ENCODE measurements around the gene INAFM1. TPM values are rescaled to one million over a fixed set of nuclear protein-coding genes. Genes with fewer than 3 reads are reported as not detected.

INAFM1 gene
- total and polyA plus RNA-seq, 9 of the 15 experiments (the other 6 are each of a cell fraction or from before 2014, with no cell fraction given): 0.71 to 30.9 (median 3.1) TPM

DNA sequence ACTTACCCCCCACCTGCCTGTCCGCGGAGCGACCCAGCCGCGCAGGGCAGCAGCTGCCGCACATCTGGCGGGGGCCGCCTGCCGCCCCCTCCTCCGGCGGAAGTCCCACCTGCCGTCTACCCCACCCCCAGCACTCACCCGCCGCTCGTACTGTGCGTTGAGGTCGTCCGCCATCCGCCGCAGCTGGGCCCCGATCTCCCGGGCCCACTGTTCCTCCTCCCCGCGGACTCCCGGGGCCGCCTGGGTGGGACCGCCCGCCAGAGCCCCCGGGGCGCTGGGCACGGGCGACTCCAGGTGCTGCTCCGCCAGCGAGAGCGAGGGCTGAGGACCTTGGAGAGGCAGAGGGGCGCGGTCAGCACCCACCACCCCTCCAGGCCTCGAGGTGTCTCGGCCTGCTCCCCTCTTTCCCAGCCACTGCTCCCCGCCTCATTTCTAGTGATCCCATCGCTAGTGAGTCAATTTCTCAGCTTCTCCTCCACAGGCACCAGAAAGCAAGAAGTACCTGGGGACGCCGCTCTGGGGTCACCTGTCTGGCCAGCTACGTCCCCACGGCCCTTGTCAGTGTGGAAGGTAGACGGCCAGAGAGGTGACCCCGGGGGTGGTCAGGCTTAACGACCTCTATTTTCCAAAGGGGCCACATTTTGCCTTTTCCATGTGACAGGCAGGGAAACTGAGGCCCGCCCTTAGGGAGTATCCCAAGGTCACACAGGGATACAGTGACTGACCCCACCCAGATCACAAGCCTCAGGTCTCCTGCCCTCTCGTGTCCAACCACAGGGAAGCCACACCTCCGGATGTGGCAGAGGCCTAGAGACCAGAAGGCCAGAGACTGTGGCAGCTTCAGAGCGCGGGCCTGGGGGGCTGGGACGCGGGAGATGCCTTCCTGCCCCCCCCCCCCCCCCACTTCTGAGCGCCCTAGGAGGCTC lies 48.0 kb upstream of the INAFM1 start (continued):
- TF ChIP-seq, protein P1, sequence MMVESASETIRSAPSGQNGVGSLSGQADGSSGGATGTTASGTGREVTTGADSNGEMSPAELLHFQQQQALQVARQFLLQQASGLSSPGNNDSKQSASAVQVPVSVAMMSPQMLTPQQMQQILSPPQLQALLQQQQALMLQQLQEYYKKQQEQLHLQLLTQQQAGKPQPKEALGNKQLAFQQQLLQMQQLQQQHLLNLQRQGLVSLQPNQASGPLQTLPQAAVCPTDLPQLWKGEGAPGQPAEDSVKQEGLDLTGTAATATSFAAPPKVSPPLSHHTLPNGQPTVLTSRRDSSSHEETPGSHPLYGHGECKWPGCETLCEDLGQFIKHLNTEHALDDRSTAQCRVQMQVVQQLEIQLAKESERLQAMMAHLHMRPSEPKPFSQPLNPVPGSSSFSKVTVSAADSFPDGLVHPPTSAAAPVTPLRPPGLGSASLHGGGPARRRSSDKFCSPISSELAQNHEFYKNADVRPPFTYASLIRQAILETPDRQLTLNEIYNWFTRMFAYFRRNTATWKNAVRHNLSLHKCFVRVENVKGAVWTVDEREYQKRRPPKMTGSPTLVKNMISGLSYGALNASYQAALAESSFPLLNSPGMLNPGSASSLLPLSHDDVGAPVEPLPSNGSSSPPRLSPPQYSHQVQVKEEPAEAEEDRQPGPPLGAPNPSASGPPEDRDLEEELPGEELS (CRISPR knock-in tag; IDR thresholded peaks at IDR 0.05; ENCODE audit: borderline replicate concordance): no peak; the same call in 1 of the 2 replicates
- TF ChIP-seq HDAC3 (IDR thresholded peaks at IDR 0.05; ENCODE audit: borderline replicate concordance, partially characterized antibody) (no peak), ZNF232 (CRISPR knock-in tag; IDR thresholded peaks at IDR 0.05) (no peak), NELFE (IDR thresholded peaks at IDR 0.05; ENCODE audit: insufficient read depth, insufficient read length) (no peak), MYBL2 (IDR thresholded peaks at IDR 0.05; ENCODE audit: low read depth) (no peak), MYBL2 (CRISPR knock-in tag; IDR thresholded peaks at IDR 0.05; ENCODE audit: borderline replicate concordance) (no peak; the same call in 1 of the 2 replicates), ZNF174 (CRISPR knock-in tag; IDR thresholded peaks at IDR 0.05) (no peak), ETS2 (tag; IDR thresholded peaks at IDR 0.05; ENCODE audit: borderline replicate concordance, poor library complexity, severe bottlenecking) (no peak), ZNF644 (tag; IDR thresholded peaks at IDR 0.05; ENCODE audit: low read depth) (peak; percentile 82), ZNF134 (CRISPR knock-in tag; conservative IDR thresholded peaks at IDR 0.05) (peak; percentile 10; the same call in 1 of the 2 replicates), HDAC1 (IDR thresholded peaks at IDR 0.05) (peak in 1 of 2 experiments; percentile 15; a peak in 1 of 4 replicates), WHSC1 (IDR thresholded peaks at IDR 0.05; ENCODE audit: low read length) (no peak), NRF1 (conservative IDR thresholded peaks at IDR 0.05 in 1 of 2, IDR thresholded peaks at IDR 0.05 in 1 of 2) (0 out of 4 replicates have a peak, but pooled peaks of 1 of the 2 experiments have one; percentile 5), FOXJ3 (CRISPR knock-in tag; IDR thresholded peaks at IDR 0.05) (no peak), ILF3 (IDR thresholded peaks at IDR 0.05; ENCODE audit: borderline replicate concordance) (no peak; the same call in 1 of the 2 replicates), ETV5 (CRISPR knock-in tag; IDR thresholded peaks at IDR 0.05; ENCODE audit: low read depth) (peak; percentile 99)
- TF ChIP-seq, protein P2, sequence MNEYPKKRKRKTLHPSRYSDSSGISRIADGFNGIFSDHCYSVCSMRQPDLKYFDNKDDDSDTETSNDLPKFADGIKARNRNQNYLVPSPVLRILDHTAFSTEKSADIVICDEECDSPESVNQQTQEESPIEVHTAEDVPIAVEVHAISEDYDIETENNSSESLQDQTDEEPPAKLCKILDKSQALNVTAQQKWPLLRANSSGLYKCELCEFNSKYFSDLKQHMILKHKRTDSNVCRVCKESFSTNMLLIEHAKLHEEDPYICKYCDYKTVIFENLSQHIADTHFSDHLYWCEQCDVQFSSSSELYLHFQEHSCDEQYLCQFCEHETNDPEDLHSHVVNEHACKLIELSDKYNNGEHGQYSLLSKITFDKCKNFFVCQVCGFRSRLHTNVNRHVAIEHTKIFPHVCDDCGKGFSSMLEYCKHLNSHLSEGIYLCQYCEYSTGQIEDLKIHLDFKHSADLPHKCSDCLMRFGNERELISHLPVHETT (CRISPR knock-in tag; conservative IDR thresholded peaks at IDR 0.05 in 1 of 2, IDR thresholded peaks at IDR 0.05 in 1 of 2): no peak; a peak in 1 of 4 replicates
- TF ChIP-seq, protein P3, sequence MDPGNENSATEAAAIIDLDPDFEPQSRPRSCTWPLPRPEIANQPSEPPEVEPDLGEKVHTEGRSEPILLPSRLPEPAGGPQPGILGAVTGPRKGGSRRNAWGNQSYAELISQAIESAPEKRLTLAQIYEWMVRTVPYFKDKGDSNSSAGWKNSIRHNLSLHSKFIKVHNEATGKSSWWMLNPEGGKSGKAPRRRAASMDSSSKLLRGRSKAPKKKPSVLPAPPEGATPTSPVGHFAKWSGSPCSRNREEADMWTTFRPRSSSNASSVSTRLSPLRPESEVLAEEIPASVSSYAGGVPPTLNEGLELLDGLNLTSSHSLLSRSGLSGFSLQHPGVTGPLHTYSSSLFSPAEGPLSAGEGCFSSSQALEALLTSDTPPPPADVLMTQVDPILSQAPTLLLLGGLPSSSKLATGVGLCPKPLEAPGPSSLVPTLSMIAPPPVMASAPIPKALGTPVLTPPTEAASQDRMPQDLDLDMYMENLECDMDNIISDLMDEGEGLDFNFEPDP (CRISPR knock-in tag; IDR thresholded peaks at IDR 0.05): no peak
- TF ChIP-seq, protein P4, sequence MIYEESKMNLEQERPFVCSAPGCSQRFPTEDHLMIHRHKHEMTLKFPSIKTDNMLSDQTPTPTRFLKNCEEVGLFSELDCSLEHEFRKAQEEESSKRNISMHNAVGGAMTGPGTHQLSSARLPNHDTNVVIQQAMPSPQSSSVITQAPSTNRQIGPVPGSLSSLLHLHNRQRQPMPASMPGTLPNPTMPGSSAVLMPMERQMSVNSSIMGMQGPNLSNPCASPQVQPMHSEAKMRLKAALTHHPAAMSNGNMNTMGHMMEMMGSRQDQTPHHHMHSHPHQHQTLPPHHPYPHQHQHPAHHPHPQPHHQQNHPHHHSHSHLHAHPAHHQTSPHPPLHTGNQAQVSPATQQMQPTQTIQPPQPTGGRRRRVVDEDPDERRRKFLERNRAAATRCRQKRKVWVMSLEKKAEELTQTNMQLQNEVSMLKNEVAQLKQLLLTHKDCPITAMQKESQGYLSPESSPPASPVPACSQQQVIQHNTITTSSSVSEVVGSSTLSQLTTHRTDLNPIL (CRISPR knock-in tag; IDR thresholded peaks at IDR 0.05): no peak; the same call in 1 of the 2 replicates

All from K562 (cell line).